ENCODE results near the gene B3GALT6.

B3GALT6 gene

DNA sequence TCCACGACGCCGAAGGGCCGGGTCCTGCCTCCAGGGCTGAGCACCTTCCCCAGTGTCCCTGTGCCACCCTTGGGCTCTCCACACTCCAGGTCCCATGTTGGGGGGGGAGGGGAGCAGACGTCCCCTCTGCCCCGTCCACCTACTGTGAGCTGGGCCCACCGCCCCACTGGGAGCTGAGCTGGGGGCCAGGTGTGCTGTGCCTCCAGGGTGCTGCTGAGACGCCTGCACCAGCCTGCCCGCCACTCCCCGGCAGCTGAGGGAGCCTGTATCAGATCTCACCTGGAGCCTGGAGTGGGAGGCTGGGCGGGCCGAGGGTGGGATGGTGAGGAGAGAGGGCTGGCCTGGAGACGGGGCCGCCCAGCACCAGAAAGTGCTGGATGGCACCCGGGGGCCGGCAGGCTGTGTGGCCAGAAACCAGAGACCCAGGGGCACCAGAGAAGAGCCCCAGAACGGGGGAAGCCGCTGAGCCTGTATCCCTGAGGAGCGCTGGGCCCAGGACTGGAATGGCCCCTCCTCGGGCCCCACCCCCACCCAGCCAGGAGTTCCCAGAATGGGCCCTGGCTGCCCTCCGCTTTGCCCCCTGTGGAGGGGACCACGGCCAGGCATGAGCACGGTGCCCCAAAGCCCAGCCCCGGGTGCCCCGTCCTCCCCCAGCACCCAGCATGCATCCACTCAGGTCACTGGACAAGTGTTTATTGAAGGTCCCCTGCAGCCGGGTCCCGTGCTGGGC, 29.0 kb upstream of the B3GALT6 start:
- no peak for FAIRE-seq

DNA sequence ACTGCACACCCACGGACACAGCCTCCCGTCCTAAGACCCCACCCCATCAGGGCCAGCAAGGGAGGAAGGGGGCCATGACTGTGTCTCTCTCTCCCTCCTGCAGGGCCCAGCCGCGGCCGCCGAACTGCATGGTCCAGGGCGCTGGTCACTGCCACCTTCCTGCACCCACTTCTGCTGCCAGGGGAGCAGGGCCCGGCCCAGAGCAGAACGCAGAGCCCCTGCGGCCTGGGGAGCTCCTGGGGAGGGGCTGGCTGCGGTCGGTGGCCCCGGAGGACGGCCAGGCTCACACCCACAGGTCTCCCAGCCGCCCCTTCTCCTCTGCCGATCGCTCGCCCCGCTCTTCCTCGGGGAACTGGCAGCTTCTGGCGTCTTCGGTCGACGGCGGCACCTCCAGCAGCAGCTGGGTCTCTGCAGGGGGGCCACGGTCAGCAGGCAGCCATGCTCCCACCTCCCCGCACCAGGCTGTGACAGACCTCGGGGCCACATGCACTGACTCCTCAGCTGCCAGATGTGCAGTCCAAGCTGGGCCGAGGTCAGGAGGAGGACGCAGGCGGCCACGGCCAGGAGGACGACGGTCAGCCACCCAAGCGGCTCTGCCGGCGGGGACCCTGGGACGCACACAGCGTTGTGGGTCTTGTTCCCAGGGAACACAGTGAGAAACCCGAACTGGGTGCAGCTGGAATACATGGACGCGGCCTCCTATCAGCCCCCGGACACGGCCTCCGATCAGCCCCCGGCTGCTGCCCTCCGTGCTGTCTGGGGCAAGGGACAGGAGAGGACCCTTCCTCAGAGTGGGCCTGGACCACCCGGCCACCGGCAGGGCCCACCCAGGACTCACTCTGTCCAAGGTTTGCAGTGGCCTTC, 28.2 kb upstream of the B3GALT6 start:
- FAIRE-seq, result no peak

DNA sequence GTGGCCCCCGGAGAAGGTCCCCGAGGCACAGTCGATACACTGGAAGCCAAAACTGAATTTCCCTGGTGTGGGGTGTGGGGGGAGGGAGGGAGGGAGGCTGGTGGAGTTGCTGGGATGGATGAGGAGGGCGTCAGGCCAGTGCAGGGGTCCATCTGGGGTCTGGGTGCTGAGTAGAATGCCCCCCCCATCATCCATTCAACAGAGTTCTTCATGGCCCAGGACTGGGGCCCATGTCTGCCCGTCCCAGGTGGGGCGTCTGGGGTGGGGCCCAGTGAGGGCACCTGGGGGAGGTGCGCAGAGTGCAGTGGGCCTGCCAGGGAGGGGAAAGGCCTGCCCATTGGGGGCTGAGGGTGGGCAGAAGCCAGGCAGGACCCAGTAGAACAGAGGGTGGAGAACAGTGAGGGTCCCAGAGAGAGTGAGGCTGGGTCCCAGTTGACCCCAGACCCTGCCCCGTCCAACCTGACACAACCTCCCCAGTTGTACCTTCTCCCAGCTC, 27.6 kb upstream of the B3GALT6 start:
- no peak for FAIRE-seq

DNA sequence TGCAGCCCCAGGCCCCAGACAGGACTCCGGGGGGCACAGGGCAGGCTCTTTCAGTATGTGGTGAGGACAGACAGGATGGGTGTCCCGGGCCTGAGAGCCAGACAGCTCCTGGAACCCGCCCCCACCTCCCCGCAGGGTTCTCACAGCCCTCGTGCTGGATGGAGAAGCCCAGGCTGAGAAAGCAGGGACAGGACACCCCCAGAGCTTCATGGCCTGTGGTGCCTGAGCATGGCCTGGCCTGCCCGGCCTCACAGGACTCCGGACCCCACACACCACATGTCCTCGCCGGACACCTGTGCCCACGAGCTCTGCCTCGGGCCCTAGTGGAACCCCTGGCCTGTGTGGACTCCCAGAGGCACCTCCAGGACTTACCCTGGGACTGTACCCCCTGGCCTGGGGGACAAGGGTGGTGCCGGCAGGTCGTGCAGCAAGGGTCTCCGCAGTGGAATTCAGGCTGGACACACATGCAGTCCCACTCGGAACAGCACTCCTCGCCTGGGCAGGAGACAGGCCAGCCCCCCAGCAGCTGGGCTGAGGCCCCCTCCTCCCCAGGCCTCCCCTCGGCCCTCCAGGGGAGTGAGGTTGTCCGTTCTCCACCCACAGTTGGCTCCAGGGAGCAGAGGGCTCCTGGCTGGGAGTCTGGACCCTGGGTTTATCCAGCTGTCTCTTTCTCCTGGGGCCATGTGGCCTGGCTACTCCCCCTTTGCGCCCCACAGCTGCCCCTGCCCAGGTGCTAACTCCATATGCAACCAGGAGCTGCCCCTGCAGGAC, 26.9 kb upstream of the B3GALT6 start:
- no peak for FAIRE-seq

DNA sequence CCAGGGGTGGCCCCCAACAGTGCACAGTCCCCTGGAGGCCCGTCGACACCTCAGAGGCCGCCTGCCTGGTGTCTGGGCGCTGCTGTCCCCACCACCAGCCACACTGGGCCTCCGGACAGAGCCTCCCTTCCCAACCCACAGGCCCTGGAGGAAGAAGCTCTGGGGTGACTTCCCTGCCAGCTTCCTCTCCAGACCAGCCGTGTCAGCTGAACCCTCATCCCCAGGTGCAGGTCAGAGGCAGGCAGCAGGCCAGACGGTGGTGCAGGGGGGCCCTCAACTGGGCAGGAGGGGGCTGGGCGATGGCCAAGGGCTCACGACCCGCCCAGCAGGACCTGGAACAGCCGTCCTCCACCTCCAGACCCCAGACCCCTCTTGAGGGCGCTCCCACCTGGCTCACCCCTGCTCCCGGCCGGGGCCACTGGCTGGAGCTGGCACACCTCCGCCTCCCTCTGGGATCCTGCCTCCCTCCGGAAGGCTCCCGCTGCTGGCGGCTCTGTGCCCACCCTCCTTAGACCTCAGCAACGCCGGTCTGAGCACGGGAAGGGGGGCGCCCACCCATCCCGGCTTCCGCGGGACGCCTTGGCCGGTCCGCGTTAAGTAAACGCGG, 26.2 kb upstream of the B3GALT6 start:
- no peak for FAIRE-seq

DNA sequence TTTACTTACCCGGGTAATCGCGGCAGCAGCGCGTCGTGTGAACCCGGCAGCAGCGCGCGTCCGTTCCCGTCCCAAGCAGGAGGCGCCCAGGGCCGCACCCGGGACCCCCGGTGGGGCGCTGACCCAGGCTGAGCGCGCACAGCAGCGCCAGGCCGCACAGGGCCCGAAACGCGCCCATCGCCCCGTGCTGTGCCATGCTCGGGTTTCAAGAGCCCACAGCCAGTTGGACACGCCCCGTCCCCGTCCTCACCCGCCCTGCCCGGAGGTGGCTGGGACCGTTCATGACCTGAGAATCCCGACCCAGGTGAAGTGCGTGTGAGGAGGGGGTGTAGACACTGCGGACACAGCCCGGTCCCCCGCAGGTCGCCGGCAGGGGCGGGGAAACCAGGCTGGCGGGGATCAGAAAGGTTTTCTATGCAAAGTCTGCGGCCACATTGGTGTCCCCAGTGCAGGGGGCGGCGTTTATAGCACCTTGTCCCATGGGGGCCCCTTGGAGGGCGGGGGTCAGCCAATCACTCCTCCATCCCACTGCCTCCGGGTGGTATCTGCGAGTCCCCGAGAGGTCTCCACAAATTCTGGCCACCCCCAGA, 25.6 kb upstream of the B3GALT6 start, which contains the start of gene TNFRSF18:
TNFRSF18 (minus strand) TSS at position 217 of the 590 bp plus-strand sequence; CDS start at position 196, 21 bp downstream.
- no peak for FAIRE-seq

DNA sequence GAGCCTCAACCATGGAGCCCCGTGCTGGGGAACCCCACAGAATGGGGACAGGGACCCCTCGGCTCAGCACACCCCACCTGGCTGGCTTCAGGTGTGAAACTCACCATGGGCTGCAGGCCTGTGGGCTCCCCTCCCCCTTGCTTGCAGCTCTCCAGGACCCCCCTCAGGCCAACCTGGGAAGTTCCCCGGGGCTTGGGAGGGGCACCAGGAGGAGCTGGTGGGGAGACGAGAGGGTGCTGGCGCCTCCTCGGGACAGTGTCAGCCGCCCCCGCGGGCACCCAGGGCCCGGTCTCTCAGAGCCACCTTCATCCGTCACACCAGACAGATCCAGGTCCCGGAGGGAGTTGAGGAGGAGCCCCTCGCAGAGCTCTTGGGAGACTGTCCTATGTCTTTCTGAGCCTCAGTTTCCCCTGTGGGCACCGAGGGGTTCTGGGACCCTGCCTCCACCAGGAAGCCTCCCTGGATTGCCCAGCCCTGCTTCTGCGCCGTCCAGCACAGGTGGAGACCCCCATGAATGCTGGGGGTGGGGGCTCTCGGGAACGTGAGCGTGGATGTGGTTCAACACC, 25.0 kb upstream of the B3GALT6 start:
- FAIRE-seq, result no peak

DNA sequence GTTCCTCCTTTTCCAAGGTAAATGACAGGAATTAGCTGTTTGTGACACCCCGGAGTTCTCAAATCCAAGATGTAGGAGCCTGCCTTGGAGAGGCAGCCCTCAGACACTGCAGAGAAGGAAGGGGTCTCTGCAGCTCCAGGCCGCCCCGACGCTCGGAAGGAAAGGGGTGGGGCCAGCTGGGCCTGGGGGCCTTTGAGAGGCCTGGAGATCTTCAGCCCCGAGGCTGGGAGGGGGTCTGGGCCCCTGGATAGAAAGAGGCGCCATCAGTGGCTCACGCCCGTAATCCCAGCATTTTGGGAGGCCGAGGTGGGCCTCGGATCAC, 24.5 kb upstream of the B3GALT6 start:
- no peak for FAIRE-seq

DNA sequence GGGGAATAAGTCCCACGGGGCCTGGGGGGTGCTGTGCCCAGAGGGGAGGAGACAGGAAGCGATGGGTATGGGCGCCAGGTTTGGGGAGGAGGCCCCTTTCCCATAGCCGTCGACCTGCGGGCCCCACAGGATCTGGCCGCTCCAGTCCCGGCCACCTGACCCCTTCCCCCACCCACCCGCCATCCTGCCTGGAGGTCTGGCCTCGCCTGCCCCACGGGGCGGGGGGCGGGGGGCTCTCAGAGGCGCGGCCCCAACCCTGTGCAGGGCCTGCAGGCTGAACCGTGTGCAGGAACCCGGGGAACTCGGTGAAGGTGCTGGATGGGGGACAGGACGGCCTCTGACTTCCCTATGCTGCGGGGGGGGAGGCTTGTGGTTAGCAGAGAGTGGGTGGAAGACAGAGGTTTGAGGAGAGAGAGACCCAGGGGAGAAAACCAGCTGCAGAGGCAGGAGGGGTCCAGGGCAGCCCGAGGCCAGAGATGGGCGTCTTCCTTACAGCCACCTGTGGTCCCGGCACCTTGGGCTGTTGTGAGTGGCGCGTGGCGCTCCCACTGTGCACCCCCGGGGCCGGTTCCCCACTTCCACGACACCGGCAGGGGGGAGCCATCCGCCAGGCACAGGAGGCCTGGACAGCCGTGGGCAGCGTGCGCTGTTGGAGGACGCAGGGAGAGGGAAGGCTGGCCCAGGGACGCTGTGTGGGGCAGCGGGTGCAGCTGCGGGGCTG, 23.2 kb upstream of the B3GALT6 start:
- no peak for FAIRE-seq

DNA sequence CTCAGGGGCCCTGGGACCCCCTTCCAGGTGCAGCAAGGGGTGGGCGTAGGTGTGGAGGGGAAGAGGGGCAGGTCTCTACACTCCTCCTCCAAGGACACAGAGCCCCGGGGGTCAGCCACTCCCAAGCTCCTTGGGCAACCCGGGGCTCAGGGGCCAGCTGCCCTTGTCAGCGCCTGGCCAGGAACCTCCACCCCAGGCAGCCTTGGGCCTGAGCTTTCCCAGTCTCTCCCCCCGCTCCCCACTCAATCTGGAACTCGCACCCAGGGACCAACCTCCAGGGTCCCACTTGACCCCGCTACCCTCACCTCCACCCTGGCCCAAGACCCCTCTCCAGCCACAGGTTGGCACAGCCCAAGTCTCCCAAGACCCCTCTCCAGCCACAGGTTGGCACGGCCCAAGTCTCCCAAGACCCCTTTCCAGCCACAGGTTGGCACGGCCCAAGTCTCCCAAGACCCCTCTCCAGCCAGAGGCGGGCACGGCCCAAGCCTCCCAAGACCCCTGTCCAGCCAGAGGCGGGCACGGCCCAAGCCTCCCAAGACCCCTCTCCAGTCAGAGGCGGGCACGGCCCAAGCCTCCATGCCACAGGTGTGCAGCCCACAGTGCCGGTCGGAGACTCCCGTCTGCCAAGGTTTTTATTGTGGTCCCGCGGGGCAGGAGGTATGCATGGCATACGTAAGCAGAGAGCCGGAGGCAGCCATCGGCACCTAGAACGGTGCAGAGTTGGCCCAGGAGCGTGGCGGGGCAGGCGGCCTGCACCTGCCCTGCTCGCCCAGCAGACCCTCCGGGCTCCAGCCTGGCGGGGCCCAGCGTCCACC, 21.1 kb upstream of the B3GALT6 start:
- no peak for FAIRE-seq

DNA sequence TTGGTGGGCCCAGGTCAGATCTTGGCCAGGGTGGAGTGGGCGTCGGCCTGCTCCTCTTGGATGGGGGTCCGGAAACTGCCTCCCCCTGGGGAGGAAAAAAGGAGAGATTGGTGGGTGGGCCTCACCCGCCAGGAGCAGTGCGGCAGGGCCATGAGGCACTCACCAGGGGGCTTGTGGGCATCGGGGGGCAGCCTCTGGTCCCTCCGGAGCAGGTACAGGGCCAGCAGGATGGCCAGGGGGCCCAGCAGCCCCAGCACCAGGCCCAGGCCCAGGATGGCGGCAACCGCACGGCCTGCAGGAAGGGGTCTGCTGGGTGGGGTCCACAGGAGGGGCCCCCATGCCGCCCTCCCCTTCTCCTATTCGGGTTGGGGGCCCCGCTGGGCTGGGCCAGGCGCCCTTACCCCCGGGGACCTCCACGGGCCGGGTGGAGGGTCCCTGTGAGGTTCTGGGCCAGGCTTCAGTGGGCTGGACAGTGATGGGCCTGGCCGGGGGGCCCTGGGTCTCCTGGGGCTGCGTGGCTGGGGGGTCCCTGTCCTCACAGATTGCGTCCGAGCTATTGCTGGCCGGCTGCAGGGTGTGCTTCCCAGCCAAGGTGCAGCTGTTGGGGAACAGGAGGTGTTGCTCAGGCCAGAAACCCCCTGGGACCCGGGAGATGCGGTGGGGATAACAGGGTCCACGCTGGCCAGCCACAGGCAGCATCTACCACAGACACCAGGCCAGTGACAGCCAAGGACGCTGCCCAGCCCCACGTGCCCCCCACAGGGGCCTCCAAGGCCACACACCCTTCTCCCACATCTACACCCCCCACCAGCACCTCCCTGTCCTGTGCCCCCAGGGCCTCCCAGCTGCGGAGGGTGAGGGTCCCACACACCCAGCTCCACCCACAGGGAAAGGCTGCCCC, 20.2 kb upstream of the B3GALT6 start:
- no peak for FAIRE-seq

DNA sequence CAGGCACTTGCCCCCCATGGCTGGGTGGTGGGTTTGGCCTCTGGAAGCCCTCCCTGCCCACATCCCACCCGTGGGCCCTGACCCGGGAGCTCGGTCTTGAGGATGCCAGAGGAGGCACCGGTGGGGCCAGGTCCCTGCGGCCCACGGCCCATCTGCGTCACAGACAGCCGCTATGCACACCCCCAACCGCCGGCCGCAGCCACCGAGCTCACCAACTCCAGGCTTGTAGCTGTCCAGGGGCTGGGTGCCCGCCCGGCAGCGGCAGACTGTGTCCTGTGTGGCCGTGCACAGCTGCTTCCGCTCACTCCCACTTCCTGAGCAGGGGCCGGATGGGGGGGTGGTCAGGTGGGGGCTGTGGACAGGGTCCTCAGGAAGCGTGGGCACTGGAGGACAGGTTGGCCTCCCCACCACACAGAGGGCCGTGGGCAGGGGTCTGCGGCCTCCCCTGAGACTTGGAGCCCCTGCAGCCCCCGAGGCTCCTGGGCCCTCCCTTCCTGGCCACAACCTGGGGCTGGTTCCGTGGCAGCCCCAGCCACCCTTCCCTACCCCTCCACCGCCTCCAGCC, 19.2 kb upstream of the B3GALT6 start:
- no peak for FAIRE-seq

DNA sequence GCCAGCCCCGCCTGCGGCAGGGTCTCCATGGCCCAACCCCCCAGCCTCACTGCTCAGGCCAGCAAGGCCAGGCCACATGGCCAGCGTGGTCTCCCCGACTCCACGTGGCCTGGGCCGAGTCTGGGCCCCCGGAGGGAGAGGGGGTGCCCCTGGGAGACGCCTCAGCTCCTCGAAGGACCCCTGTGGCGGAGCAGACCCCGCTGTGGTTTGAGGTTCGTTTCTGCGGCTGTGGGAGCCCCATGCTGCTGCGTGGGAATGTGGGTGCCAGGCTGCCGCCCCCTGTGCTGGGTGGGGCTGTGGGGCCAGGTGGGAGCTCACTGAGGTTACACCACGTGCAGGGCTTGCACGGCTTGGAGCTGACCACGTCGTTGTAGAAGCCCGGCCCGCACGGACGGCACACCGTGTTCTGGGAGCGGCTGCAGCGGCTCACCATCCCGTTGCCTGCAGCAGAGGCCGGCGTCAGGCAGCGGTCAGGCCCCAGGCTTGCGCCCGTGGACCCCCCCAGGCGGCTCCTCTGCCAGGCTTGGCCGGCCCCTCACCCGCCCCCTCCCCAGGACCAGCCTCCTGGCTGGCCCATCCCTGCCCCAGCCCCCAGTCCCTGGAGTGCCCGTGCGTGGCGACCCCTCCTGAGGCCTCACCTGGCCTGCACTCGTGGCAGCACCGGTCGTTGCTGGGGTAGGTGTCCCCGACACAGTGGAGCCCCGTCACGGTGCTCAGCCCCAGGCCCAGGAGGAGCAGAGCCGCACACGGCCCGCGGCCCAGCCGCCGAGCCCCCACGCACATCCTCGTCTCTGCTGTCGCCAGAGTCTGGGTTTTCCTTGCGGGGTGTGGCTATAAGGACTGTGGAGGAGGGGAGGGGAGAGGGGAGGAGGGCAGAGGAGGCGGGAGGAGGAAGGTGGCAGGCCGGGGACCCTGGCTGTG, 18.4 kb upstream of the B3GALT6 start, which contains the start of gene TNFRSF4:
TNFRSF4 (minus strand) TSS at position 809 of the 921 bp plus-strand sequence; CDS start at position 783, 26 bp downstream.
- FAIRE-seq, result no peak

DNA sequence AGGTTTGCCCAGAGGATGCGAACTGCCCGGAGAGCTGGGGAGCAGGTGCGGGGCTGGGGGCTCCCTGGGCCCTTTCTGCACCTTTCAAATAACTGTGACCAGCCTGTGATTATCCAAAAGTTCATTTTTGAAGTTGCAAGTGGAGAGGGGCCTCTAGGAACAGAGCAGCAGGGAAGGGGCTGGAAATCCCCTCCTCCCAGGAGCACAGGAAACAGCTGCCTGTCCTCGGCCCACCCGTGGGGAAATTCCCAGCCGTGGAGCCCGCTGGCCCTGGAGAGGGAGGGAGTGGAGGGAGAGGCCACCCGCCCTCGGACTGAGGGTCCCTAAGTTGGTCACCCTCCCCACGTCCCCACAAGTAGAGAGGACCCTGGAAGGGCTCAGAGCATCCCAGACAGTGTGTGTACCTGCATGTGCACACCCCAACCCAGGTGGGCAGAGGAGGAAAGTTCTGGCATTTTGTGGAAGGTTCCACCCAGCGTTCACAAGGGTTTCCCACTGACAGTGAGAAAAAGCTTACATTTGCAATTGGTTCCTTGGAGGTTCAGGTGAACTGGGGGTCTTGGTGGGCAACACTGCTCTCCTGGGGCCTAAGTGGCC, 16.9 kb upstream of the B3GALT6 start:
- FAIRE-seq, result no peak

DNA sequence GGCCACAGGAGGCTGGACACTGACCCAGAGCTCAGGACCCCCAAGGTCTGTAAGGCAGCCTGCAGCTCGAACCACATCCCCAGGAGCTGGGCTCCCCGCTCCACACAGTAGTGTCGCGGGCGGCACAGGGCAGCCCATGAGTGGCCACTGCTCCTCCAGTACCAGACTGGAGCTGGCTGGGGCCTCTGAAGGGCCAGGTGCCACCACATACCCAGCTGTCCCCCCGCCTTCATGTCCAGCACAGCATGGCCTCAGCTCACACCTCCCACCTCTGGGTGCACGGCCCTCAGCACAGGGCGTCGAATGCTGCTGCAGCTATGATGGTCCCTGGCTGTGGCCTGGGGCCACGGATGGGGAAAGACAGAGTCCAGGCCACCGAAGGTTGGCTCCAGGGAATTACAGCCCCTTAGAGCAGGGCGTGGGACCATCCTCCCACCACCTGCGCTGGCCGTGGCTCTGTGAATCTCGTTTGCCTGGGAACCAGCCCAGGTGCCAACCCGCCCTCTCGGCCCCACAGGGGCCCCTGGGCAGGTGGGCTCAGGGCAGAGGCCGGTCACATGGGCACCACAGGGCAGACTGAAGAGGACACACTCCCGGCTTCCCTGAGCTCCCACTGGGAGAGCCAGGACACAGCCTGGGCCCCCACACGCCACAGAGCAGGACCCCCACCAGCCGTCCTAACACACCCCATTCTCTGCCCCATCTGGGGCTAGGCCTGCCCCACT, 16.0 kb upstream of the B3GALT6 start:
- FAIRE-seq, result no peak
